GM18511 (cell line): Measurements from ENCODE around the gene DHRS9.

Experiments used
- ATAC-seq: cut with Tn5 transposase; IDR thresholded peaks from one replicate; pipeline ENCODE4 v1.9.1; 2021; ENCODE audit warnings: mild to moderate bottlenecking, moderate library complexity; ENCODE audit not compliant: unreplicated experiment

DHRS9 gene

GRCh38 chr2:169093535-169093934 lies 24.2 kb downstream of the DHRS9 start:
- ATAC-seq: no peak

DNA sequence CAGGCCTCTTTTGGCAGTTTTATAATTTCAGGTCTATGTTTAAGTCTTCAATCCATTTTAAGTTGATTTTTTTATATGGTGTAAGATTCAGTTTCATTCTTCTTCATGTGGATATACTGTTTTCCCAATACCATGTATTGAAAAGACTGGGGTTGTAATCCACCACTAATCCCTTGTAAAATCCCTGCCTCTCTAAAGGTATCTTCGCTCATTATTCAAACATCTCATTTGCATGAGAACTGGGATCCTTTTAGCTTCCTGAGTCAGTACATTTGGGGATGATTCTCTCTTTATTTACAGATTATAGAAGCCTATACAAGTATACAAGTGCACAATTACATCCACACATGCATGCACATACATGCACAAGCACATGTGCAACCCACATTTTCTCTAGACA lies 25.3 kb downstream of the DHRS9 start:
- ATAC-seq: no peak

DNA sequence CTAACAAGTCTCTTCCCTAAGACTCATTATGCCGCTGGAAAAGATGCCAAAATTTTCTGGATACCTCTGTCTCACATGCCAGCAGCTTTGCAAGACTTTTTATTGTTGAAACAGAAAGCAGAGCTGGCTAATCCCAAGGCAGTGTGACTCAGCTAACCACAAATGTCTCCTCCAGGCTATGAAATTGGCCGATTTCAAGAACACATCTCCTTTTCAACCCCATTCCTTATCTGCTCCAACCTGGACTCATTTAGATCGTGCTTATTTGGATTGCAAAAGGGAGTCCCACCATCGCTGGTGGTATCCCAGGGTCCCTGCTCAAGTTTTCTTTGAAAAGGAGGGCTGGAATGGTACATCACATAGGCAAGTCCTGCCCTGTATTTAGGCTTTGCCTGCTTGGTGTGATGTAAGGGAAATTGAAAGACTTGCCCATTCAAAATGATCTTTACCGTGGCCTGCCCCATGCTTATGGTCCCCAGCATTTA lies 26.3 kb downstream of the DHRS9 start:
- peak; percentile 50 for ATAC-seq

GRCh38 chr2:169104848-169105247 lies 35.5 kb downstream of the DHRS9 start:
- no peak for ATAC-seq

DNA sequence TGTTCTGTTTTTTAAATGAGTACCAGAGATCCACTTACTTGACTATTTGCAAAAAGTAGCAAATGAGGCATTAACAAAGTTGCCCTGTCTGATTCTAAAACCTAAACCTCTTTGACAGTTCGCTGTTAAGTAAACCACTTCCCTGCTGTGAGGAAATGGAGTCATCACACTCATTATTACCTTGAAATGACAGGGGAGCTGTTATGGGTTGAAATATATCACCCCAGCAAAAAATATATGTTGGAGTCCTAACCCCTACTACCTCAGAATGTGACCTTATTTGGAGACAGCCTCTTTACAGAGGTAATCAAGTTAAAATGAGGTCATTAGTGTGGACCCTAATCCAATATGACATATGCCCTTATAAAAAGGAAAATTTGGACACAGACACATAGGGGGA lies 36.1 kb downstream of the DHRS9 start:
- no peak for ATAC-seq

DNA sequence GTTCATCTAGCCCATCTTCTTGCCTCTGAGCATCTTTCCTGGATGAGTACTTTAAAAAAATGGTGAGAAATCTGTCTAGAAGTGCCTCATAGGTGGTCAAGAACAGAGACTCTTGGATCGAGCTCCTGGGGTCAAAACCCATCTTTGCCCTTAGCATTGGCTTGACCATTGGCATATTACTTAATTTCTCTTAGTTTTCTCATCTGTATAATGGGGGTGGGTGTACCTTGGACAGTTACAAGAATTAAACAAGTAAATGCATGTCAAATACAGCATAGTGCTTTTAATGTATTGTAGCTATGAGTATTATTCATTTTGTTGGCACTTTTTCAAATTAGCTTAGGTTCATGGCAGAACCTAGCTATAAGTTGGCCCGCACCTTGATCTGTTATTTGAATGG lies 36.8 kb downstream of the DHRS9 start:
- no peak for ATAC-seq

- ATAC-seq: no peak
Measured at GRCh38 chr2:169106563-169107545, 37.5 kb downstream of the DHRS9 start.

- peak; percentile 92 for ATAC-seq
Measured at GRCh38 chr2:169107645-169108044, 38.3 kb downstream of the DHRS9 start.

GRCh38 chr2:169108099-169108884 lies 38.9 kb downstream of the DHRS9 start:
- ATAC-seq: no peak

DNA sequence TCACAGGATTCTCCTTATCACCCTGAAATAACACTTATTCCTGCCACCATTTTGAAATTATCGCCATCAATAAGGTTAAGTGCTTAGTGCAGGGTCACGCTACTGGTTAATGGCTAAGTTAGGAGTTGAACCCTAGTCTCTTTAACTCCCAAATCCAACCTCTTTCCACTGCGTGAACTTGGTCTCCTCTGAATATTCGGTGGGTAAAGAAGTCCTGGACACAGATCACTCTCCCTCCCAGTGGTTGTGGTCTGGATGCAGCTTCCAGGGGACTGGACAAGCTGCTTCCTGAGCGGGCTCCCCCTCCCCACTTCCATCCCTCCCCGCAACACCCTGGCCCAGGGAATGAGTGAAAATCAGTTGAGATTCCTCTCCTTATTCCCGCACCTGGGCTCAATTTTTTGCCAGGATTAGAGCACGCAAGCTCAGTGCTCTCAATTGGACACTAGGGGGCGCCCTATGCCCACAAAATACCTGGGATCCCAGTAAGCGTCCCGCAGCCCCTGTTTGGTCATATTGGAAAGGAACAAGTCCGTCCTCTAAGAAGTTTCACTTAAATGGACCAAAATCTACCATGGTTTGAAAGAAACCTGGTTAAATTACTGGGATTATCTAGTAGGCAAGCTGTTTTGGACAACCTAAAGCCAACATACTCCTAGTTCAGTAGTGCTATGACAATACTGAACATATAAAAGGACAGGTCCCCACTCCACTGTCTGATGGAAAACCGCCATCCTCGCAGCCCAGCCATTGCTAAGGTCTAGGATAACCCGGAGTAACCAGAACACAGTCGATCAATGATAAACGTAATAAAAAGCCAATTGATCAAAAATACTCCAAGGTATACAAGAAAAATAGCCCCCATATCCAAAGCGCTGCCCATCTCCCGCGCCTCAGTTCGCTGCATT lies 40.4 kb downstream of the DHRS9 start:
- ATAC-seq: peak; percentile 55

- ATAC-seq: no peak
Measured at GRCh38 chr2:169110419-169110818, 41.1 kb downstream of the DHRS9 start.

GRCh38 chr2:169110916-169111315 lies 41.6 kb downstream of the DHRS9 start:
- ATAC-seq: no peak

GRCh38 chr2:169112841-169113240 lies 43.5 kb downstream of the DHRS9 start:
- ATAC-seq: no peak

GRCh38 chr2:169114056-169114455 lies 44.7 kb downstream of the DHRS9 start:
- ATAC-seq: no peak

GRCh38 chr2:169116327-169116726 lies 47.0 kb downstream of the DHRS9 start:
- ATAC-seq: no peak

DNA sequence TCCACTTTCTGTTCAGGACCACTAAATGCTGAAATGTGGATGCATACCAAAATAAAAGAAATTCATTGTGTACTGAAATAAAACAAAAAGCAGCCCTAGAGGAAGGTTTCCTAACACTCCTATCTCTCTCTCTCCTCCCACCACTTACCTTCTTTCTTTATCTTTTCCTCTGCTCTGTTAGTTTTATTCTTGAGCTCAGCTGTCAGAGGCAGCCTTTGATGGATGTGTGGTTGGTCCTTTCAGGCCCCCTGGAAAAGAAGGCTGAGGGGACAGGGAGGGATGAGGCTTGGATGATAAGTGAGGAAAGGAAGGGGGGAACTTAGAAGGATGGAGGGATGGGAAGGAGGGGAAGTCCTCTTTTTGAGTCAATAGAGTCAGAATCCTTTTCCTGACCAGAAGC lies 47.6 kb downstream of the DHRS9 start:
- ATAC-seq: no peak

- no peak for ATAC-seq
Measured at GRCh38 chr2:169118060-169118459, 48.7 kb downstream of the DHRS9 start.

- ATAC-seq: no peak
Measured at GRCh38 chr2:169119123-169119760, 49.9 kb downstream of the DHRS9 start.

DNA sequence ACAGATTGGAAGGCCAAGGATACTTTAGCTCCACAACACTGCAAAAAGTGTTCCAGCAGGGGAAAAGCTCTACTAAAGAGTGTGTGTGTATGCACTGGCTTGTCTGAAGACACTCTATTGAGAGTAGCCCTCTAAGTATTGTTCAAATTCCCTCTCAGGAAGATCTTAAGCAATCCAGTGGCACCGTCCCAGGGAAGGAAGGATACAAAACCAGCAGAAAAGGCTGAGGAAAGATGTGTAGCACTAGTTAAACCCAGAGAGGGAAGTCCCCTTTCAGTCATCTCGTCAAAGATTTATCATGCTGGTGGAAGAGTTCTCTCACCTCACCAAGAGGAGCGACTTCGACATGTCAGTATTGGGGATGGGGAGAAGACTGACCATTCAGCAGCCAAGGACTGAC lies 50.5 kb downstream of the DHRS9 start:
- ATAC-seq: no peak

DNA sequence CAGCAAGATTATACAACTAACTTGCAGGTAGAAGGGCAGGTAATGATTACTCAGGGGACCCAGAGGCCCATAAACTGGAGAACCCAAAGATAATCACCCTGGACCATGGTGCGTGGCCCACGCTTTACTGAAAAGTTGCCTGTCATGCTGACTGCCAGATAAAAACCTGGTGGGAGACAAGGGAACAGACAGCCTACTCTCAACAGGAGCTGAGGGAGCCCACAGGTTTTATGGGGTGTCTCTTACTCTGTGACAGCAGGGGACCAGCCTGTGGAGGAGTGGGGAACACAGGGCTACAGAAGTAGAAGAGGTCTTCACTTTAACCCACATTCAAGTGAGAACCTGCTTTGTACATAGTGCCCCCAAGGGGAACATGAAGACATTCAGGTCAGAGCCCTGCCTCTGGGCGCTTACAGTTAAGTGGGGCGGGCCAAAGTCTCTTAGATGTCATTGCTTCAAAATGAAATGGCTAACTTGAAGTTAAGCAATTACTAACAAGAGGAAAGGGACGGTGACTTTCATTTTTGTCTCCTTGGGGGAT lies 60.4 kb downstream of the DHRS9 start:
- ATAC-seq: no peak
